Prostate gland (tissue), 2 donors: ENCODE measurements around the gene CACNG8.

Experiments
- POLR2A ChIP-seq: fragments of 450-650 bp; IDR thresholded peaks from one replicate; pipeline ENCODE4 v1.6.1; 2016; ENCODE audit warnings: antibody characterized with exemption, mild to moderate bottlenecking
- POLR2AphosphoS5 ChIP-seq: sonication (generic); formaldehyde crosslinking; IDR thresholded peaks from one replicate; pipeline ENCODE4 v1.6.1; 2017; ENCODE audit warnings: antibody characterized with exemption
- TF ChIP-seq, protein P1 (sequence below), 4 experiments: fragments of 200-600 bp in 2 of 4; fragments of 450-650 bp in 2 of 4; sonication (generic) in 2 of 4; IDR thresholded peaks; 1 replicate in 3 of 4; 2 replicates in 1 of 4; pipeline ENCODE4 v1.5.1; 2016 to 2019; ENCODE audit warnings: antibody characterized with exemption in 4 of 4, mild to moderate bottlenecking in 2 of 4, moderate library complexity in 2 of 4

DNA sequence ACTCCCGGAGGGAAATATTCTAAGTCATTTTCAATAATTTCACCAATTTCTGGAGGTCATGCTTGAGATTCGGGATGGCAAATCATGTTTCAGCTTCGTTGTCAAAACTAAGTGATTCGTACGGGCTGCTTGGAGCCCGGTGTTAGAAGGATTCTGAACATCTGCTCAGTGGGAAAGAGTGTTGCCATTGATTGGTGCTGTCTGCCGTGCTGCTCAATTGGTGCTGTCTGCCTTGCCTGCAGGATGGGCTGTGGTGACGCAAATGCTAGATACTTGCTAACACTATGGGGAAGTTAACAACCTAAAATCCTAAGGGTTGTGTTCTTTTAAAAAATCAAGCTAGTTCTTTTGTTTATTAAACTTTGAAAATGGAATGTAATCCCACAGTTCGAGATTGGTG lies 17.3 kb upstream of the CACNG8 start:
- TF ChIP-seq POLR2A (no peak), POLR2AphosphoS5 (no peak)
- TF ChIP-seq, protein P1, sequence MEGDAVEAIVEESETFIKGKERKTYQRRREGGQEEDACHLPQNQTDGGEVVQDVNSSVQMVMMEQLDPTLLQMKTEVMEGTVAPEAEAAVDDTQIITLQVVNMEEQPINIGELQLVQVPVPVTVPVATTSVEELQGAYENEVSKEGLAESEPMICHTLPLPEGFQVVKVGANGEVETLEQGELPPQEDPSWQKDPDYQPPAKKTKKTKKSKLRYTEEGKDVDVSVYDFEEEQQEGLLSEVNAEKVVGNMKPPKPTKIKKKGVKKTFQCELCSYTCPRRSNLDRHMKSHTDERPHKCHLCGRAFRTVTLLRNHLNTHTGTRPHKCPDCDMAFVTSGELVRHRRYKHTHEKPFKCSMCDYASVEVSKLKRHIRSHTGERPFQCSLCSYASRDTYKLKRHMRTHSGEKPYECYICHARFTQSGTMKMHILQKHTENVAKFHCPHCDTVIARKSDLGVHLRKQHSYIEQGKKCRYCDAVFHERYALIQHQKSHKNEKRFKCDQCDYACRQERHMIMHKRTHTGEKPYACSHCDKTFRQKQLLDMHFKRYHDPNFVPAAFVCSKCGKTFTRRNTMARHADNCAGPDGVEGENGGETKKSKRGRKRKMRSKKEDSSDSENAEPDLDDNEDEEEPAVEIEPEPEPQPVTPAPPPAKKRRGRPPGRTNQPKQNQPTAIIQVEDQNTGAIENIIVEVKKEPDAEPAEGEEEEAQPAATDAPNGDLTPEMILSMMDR (IDR thresholded peaks at IDR 0.05) = no peak
